Left ventricle myocardium inferior (tissue), 1 donor: ENCODE measurements around the gene IRF4. TPM values are rescaled to one million over a fixed set of nuclear protein-coding genes. Genes with fewer than 3 reads are reported as not detected.

Experiments used
- DNase-seq: peaks from one replicate; pipeline ENCODE4 v3.0.0-alpha.2; 2020
- H3K27ac ChIP-seq: fragments of 200-600 bp; replicated peaks from 2 replicates; pipeline ENCODE4 v1.8.0; 2021
- H3K27me3 ChIP-seq: fragments of 200-600 bp; 2 replicates; pipeline ENCODE4 v1.8.0; 2021; ENCODE audit warnings: low read depth
- H3K36me3 ChIP-seq: fragments of 200-600 bp; 2 replicates; pipeline ENCODE4 v1.8.0; 2021
- H3K4me1 ChIP-seq: fragments of 200-600 bp; 2 replicates; pipeline ENCODE4 v1.8.0; 2021
- H3K4me3 ChIP-seq: fragments of 200-600 bp; 2 replicates; pipeline ENCODE4 v1.8.0; 2021; ENCODE audit warnings: mild to moderate bottlenecking, moderate library complexity
- H3K9me3 ChIP-seq: fragments of 200-600 bp; replicated peaks from 2 replicates; pipeline ENCODE4 v1.8.0; 2021
- intact Hi-C: fragments of 100-400 bp; cut with micrococcal nuclease; formaldehyde crosslinking; loops from one replicate; pipeline ENCODE4 v1.11.0; 2022
- total RNA-seq: library from RNA; stranded (reverse); fragmentation: NEBNext Ultra II Directional; extraction: Animal tissue kit (Norgen Biotek cat#: 25700); gene quantifications from one replicate; pipeline ENCODE4 v1.2.1, GENCODE V29; 2021
- TF ChIP-seq, protein P1 (sequence below): fragments of 200-600 bp; IDR thresholded peaks from 2 replicates; pipeline ENCODE4 v1.8.0; 2021; ENCODE audit warnings: antibody characterized with exemption, mild to moderate bottlenecking, borderline replicate concordance
- donor health status: DM: no; HTN: yes; CAD: no; lungs with severe emphysema.

Gene IRF4
- total RNA-seq, 1 donor from 2014 or later: 0.22 TPM

DNA sequence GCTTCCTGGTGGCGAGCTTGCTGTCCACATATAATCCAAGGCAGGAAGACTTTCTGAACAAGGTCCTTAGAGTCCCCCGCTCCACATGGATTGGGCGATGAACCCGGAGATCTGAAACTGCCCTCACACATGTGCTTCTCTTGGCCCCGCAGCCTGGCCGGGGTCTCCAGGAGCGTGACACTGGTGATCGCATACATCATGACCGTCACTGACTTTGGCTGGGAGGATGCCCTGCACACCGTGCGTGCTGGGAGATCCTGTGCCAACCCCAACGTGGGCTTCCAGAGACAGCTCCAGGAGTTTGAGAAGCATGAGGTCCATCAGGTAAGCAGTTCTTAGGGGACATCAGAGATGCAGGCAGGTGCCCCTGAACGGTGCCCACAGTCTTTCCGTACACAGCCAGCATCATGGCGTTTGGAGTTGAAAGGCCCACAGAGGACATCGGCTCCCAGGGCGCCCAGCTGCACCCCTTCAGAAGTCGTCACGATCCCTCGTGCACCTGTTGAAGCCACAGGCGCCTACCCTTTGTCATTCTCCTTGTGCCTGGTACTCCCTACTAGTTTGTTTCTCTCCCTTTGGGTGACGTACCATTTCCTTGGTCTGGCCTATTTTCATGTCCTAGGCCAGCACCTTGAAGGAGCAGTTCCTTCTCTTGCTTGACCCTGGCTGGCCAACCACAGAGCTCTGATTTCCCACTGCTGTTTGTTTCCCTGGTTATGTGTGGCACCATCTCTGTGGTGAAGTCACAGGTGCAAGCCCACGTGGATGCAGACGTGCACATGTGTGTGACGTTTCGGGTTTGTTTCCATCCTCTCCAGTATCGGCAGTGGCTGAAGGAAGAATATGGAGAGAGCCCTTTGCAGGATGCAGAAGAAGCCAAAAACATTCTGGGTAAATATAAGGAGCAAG is 43.3 kb upstream of the IRF4 start:
- Histone ChIP-seq H3K9me3 (no peaks in the 10 kb centered on the region), H3K27me3 (no peaks in the 10 kb centered on the region), H3K36me3 (peaks cover 32% of the 10 kb centered on the region), H3K4me1 (peaks cover 28% of the 10 kb centered on the region), H3K4me3 (no peak overlapping the region), H3K27ac (no peak overlapping the region)
- peak; percentile 14 for DNase-seq
- intact Hi-C loops: no loop called here
- TF ChIP-seq, protein P1, sequence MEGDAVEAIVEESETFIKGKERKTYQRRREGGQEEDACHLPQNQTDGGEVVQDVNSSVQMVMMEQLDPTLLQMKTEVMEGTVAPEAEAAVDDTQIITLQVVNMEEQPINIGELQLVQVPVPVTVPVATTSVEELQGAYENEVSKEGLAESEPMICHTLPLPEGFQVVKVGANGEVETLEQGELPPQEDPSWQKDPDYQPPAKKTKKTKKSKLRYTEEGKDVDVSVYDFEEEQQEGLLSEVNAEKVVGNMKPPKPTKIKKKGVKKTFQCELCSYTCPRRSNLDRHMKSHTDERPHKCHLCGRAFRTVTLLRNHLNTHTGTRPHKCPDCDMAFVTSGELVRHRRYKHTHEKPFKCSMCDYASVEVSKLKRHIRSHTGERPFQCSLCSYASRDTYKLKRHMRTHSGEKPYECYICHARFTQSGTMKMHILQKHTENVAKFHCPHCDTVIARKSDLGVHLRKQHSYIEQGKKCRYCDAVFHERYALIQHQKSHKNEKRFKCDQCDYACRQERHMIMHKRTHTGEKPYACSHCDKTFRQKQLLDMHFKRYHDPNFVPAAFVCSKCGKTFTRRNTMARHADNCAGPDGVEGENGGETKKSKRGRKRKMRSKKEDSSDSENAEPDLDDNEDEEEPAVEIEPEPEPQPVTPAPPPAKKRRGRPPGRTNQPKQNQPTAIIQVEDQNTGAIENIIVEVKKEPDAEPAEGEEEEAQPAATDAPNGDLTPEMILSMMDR: no peak

DNA sequence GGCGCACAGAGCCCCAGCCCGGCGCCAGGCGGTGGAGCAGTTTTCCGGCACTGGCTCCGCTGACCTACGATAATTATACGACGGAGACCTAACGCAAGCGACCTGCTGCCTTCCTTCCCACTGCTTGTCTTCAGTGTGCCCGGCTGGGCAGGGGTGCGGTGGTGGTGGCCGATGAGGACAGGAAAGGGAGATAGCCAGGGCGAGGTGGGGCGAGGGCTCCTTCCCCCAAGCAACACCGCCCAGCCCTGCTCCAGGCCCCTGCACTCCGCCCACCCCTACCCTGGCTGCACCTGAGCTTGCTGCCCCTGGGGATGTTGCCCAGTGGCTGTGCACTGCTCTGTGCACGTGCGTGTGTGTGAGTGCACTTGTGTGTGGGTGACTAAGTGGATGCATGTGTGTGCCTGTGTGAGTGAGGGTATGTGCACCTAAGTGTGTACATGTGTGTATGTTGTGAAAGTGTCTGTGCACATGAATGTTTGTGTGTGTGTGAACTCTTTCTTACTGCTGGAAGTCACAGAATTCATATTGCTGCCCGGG is 42.6 kb upstream of the IRF4 start:
- TF ChIP-seq, protein P1: no peak
- Histone ChIP-seq H3K27me3 (no peaks in the 10 kb centered on the region), H3K4me1 (peaks cover 21% of the 10 kb centered on the region), H3K9me3 (no peaks in the 10 kb centered on the region), H3K4me3 (no peak overlapping the region), H3K27ac (no peak overlapping the region), H3K36me3 (peaks cover 32% of the 10 kb centered on the region)
- intact Hi-C loops: no loop called here
- no peak for DNase-seq

DNA sequence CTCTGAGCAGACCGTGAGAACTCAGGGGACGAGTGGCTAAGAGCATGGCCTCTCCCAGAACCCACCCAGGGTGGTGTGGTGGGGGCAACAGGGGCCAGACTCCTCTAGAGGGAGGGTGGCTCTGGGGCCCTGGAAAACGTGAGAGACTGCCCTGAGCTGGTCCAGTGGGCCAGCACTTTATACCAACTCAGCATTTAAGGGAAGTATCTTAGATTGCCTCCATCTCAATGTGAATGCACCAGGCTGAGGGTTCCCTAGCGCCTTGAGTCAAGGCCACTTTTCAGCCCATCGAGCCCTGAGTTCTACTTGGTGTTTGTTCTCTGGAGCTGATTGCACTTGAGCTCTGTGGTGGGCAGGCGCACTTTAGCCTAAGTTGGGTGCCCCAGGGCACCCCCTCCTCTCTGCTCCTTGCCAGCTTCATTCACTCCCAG is 42.0 kb upstream of the IRF4 start:
- Histone ChIP-seq H3K27ac (no peak overlapping the region), H3K4me3 (no peak overlapping the region), H3K4me1 (peaks cover 15% of the 10 kb centered on the region), H3K27me3 (no peaks in the 10 kb centered on the region), H3K9me3 (no peaks in the 10 kb centered on the region), H3K36me3 (peaks cover 32% of the 10 kb centered on the region)
- TF ChIP-seq, protein P1: no peak
- intact Hi-C loops: no loop called here
- DNase-seq: no peak

DNA sequence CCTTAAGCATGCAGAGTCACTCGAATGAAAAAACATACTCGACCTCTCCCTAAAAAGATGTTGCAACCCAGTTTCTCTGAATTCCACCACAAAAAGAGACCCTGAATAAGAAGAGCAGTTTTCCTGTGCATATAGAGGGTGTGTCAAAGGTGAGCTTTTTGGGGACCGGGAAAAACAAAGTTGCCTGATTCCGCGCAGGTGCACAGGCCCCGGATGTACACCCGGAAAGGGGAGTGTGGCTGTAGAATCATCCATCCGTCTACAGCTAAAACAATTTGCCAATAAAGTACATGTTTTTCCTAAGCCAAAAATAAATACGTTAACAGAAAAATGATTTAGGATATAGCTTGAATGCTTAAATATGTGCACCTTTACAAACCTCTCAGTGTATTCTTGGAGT is 41.2 kb upstream of the IRF4 start:
- H3K4me1 ChIP-seq: peaks cover 12% of the 10 kb centered on the region
- intact Hi-C loops: no loop called here
- no peak overlapping the region for H3K4me3 ChIP-seq
- no peaks in the 10 kb centered on the region for H3K9me3 ChIP-seq
- TF ChIP-seq, protein P1: no peak
- no peaks in the 10 kb centered on the region for H3K27me3 ChIP-seq
- H3K36me3 ChIP-seq: peaks cover 32% of the 10 kb centered on the region
- DNase-seq: no peak
- no peak overlapping the region for H3K27ac ChIP-seq

- DNase-seq: no peak
- TF ChIP-seq, protein P1: no peak
- H3K36me3 ChIP-seq: peaks cover 32% of the 10 kb centered on the region
Measured at GRCh38 chr6:351011-351866, 40.3 kb upstream of the IRF4 start.

More at GRCh38 chr6:351011-351866, 40.3 kb upstream of the IRF4 start:
- no peaks in the 10 kb centered on the region for H3K27me3 ChIP-seq
- no peak overlapping the region for H3K4me3 ChIP-seq
- intact Hi-C loops: no loop called here
- H3K4me1 ChIP-seq: peaks cover 5% of the 10 kb centered on the region
- no peak overlapping the region for H3K27ac ChIP-seq
- H3K9me3 ChIP-seq: no peaks in the 10 kb centered on the region
